HL-60/S4 treated with phorbol 12-myristate 13-acetate at 8.2 ng/mL for 4 days and 3 days (cell line): ENCODE measurements around the gene C3orf33.

ENCODE experiments used
- in situ Hi-C: fragments of 300-500 bp; cut with MboI; formaldehyde crosslinking; loops from 2 replicates; pipeline ENCODE4 v1.15.0; 2022; ENCODE audit warnings: low sequenced_read_pairs

Gene C3orf33

GRCh38 chr3:155743606-155744005, 62.5 kb downstream of the C3orf33 start:
- in situ Hi-C loops, result no loop called here

GRCh38 chr3:155742349-155742965, 63.6 kb downstream of the C3orf33 start:
- in situ Hi-C loops, result no loop called here

DNA sequence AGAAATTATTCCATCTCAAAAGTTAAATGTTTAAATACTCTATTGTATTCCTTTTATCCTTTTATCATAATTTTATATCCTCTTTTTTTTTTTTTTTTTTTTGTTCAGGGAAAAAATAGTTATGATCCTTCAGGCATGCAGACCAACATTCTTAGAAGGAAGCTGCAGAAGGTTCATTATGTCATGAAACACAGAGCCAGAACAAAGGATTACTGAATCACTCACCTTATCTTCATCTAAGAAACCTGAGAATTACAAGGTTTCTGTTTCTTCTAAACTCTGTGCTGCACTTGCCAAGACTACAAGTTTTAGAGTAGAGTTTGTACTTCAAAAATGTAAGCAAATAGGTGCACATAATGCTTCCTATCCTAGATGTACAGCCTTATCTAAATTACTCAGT, 64.5 kb downstream of the C3orf33 start:
- in situ Hi-C loops, result no loop called here

- in situ Hi-C loops, result no loop called here
These were observed 65.0 kb downstream of the C3orf33 start for GRCh38 chr3:155741101-155741500.

- in situ Hi-C loops, result no loop called here
These were observed 66.9 kb downstream of the C3orf33 start for GRCh38 chr3:155739154-155739553.

- in situ Hi-C loops, result no loop called here
These were observed 67.5 kb downstream of the C3orf33 start for GRCh38 chr3:155738580-155739076.

GRCh38 chr3:155737844-155738460, 68.1 kb downstream of the C3orf33 start:
- in situ Hi-C loops, result no loop called here

GRCh38 chr3:155736381-155736780, 69.7 kb downstream of the C3orf33 start:
- in situ Hi-C loops, result no loop called here

- in situ Hi-C loops, result no loop called here
These were observed 75.2 kb downstream of the C3orf33 start for GRCh38 chr3:155730843-155731242.

DNA sequence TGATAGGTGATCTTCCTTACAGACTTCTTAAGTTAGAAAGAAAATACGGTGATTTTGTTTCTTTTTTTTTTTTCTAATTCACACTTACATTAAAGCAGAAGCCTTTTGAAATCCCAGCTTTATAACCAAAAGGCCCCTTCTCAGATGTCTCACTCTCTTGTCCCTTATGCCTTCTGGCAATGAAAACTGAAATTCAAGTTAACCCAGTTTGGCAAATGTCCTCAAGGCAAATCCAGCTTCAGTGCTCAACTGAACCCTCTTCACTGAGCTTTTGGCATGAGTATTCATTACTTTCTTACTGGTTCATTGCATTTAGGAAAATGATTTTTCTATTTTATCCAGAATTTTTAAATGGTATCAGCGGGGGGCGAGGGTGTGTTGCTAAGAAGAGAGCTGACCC, 78.2 kb downstream of the C3orf33 start:
- in situ Hi-C loops, result no loop called here

DNA sequence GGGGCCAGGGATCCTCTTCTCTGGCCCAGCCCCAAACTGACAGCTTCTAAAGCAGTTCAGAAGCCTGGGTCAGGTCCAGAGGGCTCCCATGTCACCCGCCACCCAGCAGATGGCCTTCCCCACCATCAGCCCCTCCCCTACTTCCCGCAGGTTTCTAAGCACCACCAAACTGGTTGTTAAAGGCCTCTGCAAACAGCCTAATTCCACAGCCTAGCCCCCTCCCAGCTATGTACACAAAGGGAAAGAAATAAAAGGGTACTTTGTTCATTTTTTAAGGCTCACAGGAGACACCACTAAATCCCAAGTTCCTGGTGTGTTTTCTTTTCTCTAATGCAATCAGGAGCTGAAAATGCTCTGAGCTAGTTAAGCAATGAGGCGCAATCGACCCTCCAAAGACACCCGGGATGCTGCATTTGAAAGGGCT, 91.8 kb downstream of the C3orf33 start:
- in situ Hi-C loops, result no loop called here
